A549 treated with Mapracorat at 1 μM for 4 hours (cell line): ENCODE measurements around the gene DHRS1. TPM values are rescaled to one million over a fixed set of nuclear protein-coding genes. Genes with fewer than 3 reads are reported as not detected.

Experiments
- total RNA-seq: library from RNA; stranded (reverse); fragments of 200-300 nt; extraction: Qiagen RNA extraction; gene quantifications from 5 replicates; pipeline ENCODE4 v1.2.3, GENCODE V29; 2022

Gene DHRS1
- total RNA-seq, result 10.4 to 14.5 TPM (median 11.6 TPM) in 5 replicates

GRCh38 chr14:24299255-24300191 is at the start of gene DHRS1, which contains the start of gene NOP9:
Gene DHRS1 (minus strand): TSS chr14:24299780. CDS start chr14:24299106, 674 bp downstream.
Gene NOP9 (plus strand): TSS chr14:24299850. CDS start chr14:24299955, 105 bp downstream.

GRCh38 chr14:24339284-24340151 is 39.9 kb upstream of the DHRS1 start, which contains the start of gene RIPK3:
Gene RIPK3 (minus strand): TSS chr14:24339991. CDS start chr14:24339826, 165 bp downstream.

GRCh38 chr14:24334431-24335291 is 35.1 kb upstream of the DHRS1 start, which contains the start of gene ADCY4:
Gene ADCY4 (minus strand): TSS chr14:24335071. CDS start chr14:24334652, 419 bp downstream.

GRCh38 chr14:24310646-24311604 is 11.3 kb upstream of the DHRS1 start, which contains the start of gene LTB4R:
Gene LTB4R (plus strand): TSS chr14:24311502. CDS start chr14:24315652, 4,150 bp downstream.

GRCh38 chr14:24309538-24310264 is 10.1 kb upstream of the DHRS1 start, which contains the start of gene LTB4R2:
Gene LTB4R2 (plus strand): TSS chr14:24310140. CDS start chr14:24310665, 525 bp downstream.

GRCh38 chr14:24307575-24308341 is 8.2 kb upstream of the DHRS1 start, which contains the start of gene CIDEB:
Gene CIDEB (minus strand): TSS chr14:24307977. CDS start chr14:24307858, 119 bp downstream.

GRCh38 chr14:24271134-24271833 is 28.3 kb downstream of the DHRS1 start, which contains the start of gene RABGGTA:
Gene RABGGTA (minus strand): TSS chr14:24271597. CDS start chr14:24271115, 482 bp downstream.

GRCh38 chr14:24262821-24263733 is 36.5 kb downstream of the DHRS1 start, which contains the start of gene TGM1:
Gene TGM1 (minus strand): TSS chr14:24263177. CDS start chr14:24262352, 825 bp downstream.

Other genes starting within 250 kb of the DHRS1 start
- gene CARMIL3, start 247.8 kb downstream of the DHRS1 start, total RNA-seq, result 0.35 to 0.74 TPM (median 0.53 TPM) in 5 replicates
- gene CPNE6, start 228.2 kb downstream of the DHRS1 start, total RNA-seq, result not detected in 5 replicates
- gene PCK2, start 205.5 kb downstream of the DHRS1 start, total RNA-seq, result 15.0 to 21.2 TPM (median 19.3 TPM) in 5 replicates
- 20.8 to 22.4 TPM (median 21.9 TPM) in 5 replicates for gene DCAF11, start 185.0 kb downstream of the DHRS1 start, total RNA-seq
- 0.56 to 1.1 TPM (median 0.84 TPM) in 5 replicates for gene NRL, start 184.8 kb downstream of the DHRS1 start, total RNA-seq
- 0.13 to 0.19 TPM in 2 of 5 replicates, not detected in the others for gene FITM1, start 169.1 kb downstream of the DHRS1 start, total RNA-seq
- 159 to 187 TPM (median 162 TPM) in 5 replicates for gene PSME1, start 163.6 kb downstream of the DHRS1 start, total RNA-seq
- gene EMC9, start 158.2 kb downstream of the DHRS1 start, total RNA-seq, result 45.7 to 62.3 TPM (median 60.1 TPM) in 5 replicates
- gene PSME2, start 153.2 kb downstream of the DHRS1 start, total RNA-seq, result 151 to 185 TPM (median 159 TPM) in 5 replicates
- gene RNF31, start 152.3 kb downstream of the DHRS1 start, total RNA-seq, result 19.9 to 35.1 TPM (median 34.3 TPM) in 5 replicates
- 16.8 to 21.0 TPM (median 17.7 TPM) in 5 replicates for gene IRF9, start 138.5 kb downstream of the DHRS1 start, total RNA-seq
- 3.3 to 6.5 TPM (median 5.3 TPM) in 5 replicates for gene REC8, start 127.7 kb downstream of the DHRS1 start, total RNA-seq
- gene IPO4, start 111.0 kb downstream of the DHRS1 start, total RNA-seq, result 72.5 to 89.6 TPM (median 84.6 TPM) in 5 replicates
- gene TM9SF1, start 104.3 kb downstream of the DHRS1 start, total RNA-seq, result 58.4 to 64.8 TPM (median 63.8 TPM) in 5 replicates
- not detected in 5 replicates for gene TSSK4, start 94.1 kb downstream of the DHRS1 start, total RNA-seq
- gene CHMP4A, start 86.3 kb downstream of the DHRS1 start, total RNA-seq, result 75.9 to 98.1 TPM (median 81.6 TPM) in 5 replicates
- gene MDP1, start 83.7 kb downstream of the DHRS1 start, total RNA-seq, result 29.1 to 34.2 TPM (median 30.7 TPM) in 5 replicates
- 450 to 490 TPM (median 458 TPM) in 5 replicates for gene NEDD8, start 67.4 kb downstream of the DHRS1 start, total RNA-seq
- 54.1 to 66.3 TPM (median 57.2 TPM) in 5 replicates for gene GMPR2, start 66.9 kb downstream of the DHRS1 start, total RNA-seq
- gene TINF2, start 57.2 kb downstream of the DHRS1 start, total RNA-seq, result 34.4 to 39.3 TPM (median 36.4 TPM) in 5 replicates
- gene TGM1, start 36.6 kb downstream of the DHRS1 start, total RNA-seq, result 0.89 to 1.9 TPM (median 1.4 TPM) in 5 replicates
- gene RABGGTA, start 28.2 kb downstream of the DHRS1 start, total RNA-seq, result 15.5 to 19.8 TPM (median 17.5 TPM) in 5 replicates
- 13.5 to 16.8 TPM (median 15.9 TPM) in 5 replicates for gene NOP9, start 70 bp upstream of the DHRS1 start, total RNA-seq
- 0.08 to 0.24 TPM (median 0.17 TPM) in 5 replicates for gene CIDEB, start 8.2 kb upstream of the DHRS1 start, total RNA-seq
- gene LTB4R2, start 10.4 kb upstream of the DHRS1 start, total RNA-seq, result 2.1 to 5.7 TPM (median 4.5 TPM) in 5 replicates
- 4.4 to 7.8 TPM (median 5.9 TPM) in 5 replicates for gene LTB4R, start 11.7 kb upstream of the DHRS1 start, total RNA-seq
- gene ADCY4, start 35.3 kb upstream of the DHRS1 start, total RNA-seq, result not detected in 5 replicates
- gene RIPK3, start 40.2 kb upstream of the DHRS1 start, total RNA-seq, result not detected in 5 replicates
- gene NFATC4, start 68.4 kb upstream of the DHRS1 start, total RNA-seq, result 0.16 to 0.42 TPM (median 0.18 TPM) in 5 replicates
- 0.23 to 0.36 TPM (median 0.29 TPM) in 5 replicates for gene NYNRIN, start 99.2 kb upstream of the DHRS1 start, total RNA-seq
- gene CBLN3, start 129.9 kb upstream of the DHRS1 start, total RNA-seq, result 0.77 to 1.2 TPM (median 1.1 TPM) in 5 replicates
- 21.5 to 27.2 TPM (median 26.8 TPM) in 5 replicates for gene KHNYN, start 130.2 kb upstream of the DHRS1 start, total RNA-seq
- gene SDR39U1, start 143.0 kb upstream of the DHRS1 start, total RNA-seq, result 42.7 to 53.0 TPM (median 45.8 TPM) in 5 replicates
- gene CMA1, start 208.5 kb upstream of the DHRS1 start, total RNA-seq, result not detected in 5 replicates